Amniotic stem cell (primary cell): Measurements from ENCODE around the gene TMEM201.

ENCODE experiments used
- DNase-seq: peaks from one replicate; lab custom pipeline; 2025; lab: John Stamatoyannopoulos, UW

The TMEM201 gene

DNA sequence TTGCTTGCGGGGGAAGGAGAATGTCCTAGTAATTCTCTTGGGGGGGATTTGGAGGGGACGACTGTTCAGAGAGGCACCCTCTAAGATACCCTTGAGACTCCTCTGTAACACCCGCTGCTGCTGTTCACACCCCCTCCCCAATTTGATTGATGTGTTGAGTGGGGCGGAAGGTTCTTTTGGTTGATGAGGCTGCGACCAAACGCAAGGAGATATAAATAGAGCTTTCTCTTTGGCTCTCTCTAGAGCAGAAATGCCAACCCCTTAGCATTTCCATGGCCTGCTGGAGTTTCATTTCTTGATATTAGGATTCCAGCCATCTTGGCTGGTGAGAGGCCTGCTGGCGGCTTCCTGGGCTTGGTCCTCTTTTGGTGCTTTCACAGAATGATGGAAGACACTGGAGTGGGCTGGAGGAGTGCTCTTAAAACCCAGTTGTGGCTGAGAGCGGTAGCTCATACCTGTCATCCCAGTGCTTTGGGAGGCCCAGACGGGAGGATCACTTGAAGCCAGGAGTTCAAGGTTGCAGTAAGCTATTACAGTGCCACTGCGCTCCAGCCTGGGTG is 64.9 kb downstream of the TMEM201 start:
- no peak for DNase-seq

DNA sequence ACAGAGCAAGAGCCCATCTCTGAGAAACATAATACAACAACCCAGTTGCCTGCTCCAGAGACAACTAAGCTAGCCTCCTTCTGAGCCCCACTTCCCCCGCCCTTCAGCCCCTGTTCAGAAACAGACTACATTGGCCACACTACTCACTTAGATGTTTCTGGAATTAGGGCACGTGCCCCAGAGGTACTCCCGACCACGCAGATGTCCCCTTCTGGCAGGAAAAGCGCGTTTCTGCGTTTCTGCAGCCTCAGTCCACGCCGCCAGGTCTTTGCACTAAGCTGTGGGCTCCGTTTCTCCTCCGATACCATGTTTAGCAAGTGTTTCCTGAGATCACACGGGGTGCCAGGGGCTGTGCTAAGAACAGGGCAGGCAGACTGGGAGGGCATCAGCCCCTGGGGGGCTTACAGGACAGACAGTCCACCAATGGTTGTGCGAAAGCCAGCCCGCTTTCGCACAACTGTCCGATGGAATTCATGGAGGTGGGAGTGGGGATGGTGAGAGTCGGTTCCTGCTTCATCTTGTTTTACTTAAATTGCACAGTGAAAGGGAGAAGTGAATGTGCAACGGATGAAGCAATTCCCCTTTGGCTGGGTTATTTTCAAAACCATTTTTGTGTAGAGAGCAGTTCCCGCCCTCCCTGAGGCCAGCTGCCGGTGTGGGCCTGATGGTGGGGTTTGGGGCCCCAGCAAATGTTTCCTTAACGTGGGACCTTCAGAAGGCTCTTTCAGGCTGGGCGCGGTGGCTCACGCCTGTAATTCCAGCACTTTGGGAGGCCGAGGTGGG is 65.5 kb downstream of the TMEM201 start:
- DNase-seq, result no peak

DNA sequence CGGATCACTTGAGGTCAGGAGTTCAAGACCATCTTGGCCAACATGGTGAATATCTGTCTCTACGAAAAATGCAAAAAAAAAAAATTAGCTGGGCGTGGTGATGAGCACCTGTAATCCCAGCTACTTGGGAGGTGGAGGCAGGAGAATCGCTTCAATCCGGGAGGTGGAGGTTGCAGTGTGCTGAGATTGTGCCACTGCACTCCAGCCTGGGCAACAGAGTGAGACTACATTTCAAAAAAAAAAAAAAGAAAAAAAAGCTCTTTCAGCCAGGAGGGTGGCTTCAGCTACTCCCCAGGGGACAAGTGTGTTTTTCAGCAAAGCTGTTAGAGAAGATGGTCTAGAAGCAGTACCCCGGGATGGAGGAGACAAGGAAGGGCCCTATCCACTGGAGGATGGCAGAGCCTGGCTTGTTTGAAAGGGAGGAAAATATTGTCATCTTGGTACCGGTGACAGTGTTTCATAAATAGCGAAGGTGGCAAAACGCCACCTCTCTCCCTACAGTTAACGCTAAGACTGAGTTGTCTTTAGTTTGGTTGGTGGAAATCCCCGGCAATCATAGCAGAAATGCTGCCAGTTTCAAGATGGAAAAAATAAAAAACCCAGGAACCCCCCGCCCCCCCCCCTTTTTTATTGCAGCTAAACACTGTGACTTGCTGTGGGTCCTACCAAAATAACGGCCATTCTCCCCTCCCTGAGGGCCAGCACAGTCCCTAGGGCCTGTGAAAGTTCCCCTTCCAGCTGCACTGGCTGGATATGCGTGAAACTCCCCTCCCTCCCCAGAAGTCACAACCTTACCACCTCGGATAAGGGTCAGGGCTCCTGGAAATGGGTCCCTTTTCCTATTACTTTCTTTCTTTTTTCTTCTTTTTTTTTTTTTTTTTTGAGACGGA is 66.4 kb downstream of the TMEM201 start:
- no peak for DNase-seq

DNA sequence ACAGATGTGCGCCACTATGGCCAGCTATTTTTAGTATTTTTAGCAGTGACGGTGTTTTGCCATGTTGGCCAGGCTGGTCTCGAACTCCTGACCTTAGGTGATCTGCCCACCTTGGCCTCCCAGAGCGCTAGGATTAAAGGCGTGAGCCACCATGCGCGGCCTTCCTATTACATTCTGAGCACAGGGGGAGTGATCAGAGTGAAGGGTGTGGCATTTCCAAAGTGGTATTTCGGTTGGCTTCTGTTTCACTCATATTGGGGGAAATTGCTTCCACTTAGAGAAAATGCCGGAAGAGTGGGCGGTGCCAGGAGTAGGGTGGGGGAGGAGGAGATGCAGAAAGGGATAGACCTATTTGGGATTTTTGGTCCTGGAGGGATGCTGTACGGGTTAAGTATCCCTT is 67.1 kb downstream of the TMEM201 start:
- no peak for DNase-seq

DNA sequence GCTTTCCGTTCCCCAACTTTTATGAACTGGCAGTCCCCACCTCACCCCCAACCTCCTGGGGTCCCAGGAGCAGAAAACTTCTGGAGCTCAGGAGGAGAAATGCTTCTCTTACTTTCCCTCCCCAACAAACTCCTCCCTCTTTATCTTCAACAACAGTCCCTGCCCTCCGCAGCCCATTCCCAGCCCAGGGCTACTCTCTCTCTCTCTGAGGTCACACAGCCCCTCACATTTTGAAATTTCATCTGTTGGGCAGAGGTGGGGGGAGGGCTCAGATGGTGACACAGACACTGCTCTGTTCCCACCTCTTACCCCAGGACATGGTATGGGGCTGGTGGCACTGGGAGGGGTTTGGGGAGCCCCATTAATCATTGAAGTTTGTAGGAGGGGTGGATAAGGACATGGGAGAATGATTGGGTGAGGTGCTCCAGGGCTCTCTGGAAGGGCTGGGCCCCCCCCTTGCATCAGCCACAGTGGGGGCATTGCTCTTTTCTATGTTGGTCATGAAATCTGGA is 68.9 kb downstream of the TMEM201 start:
- no peak for DNase-seq

DNA sequence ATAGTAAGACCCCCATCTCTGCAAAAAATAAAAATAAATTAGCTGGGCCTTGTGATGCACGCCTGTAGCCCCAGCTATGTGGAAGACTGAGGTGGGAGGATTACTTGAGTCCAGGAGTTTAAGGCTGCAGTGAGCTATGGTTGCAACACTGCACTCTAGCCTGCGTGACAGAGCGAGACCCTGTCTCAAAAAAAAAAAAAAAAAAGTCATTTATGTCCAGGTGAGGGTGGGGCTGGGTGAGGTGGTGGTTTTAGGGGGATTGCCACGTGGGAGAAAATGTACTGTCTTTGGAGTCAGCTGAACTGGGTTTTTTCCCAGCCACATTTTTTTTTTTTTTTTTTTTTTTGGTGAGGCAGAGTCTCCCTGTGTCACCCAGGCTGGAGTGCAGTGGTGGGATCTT is 69.5 kb downstream of the TMEM201 start:
- DNase-seq, result no peak

DNA sequence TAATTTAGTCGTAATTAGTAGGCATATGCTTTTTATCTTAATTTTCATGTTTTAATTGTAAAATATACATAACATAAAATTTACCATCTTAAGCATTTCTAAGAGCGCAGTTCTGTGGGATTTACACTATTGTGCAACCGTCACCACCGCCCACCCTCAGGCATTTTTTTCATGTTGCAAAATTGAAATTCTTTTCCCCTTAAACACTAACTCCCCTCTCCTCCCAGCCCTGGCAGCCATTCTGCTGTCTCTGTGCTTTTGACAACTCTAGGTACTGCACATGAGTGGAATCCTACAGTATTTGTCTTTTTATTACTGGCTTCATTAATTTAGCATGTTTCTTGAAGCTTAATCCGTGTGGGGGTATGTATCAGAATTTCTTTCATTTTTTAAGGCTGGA is 70.6 kb downstream of the TMEM201 start:
- DNase-seq, result peak; percentile 22

DNA sequence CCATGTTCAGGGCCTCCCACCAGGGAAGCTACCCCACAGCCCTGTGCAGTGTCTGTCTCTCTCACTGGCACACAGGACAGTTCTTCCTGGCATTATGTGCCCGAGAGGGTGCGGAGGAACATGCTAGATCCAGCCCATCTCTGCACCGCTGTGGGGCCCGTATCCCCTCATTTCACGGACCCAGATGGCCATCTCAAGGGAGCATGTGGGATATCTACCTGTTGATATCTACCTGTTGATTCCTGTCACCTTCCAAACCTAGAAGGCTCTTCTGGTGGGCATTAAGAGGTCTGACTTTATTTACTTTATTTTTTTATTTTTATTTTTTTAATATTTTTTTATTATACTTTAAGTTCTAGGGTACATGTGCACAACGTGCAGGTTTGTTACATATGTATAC is 74.5 kb downstream of the TMEM201 start:
- DNase-seq, result no peak
